CD4-positive, alpha-beta T cell (primary cell): Measurements from ENCODE around the gene SCAND1. TPM values are rescaled to one million over a fixed set of nuclear protein-coding genes. Genes with fewer than 3 reads are reported as not detected.

Source experiments
- ATAC-seq: fragments of 200-7000 bp; cut with Tn5 transposase; one replicate; pipeline ENCODE4 v1.10.0; 2022; ENCODE audit warnings: mild to moderate bottlenecking; ENCODE audit not compliant: poor library complexity
- CTCF ChIA-PET: fragments of 350-600 bp; sonication (Branson Sonifier 250); formaldehyde crosslinking; loops from one replicate; lab custom pipeline; 2021; ENCODE audit warnings: antibody characterized with exemption, inconsistent platforms; lab: Charles Lee
- POLR2A ChIA-PET: fragments of 350-600 bp; sonication (Branson Sonifier 250); formaldehyde crosslinking; loops from one replicate; lab custom pipeline; 2021; ENCODE audit warnings: antibody characterized with exemption, inconsistent platforms; lab: Charles Lee
- DNase-seq, 14 experiments: peaks; one replicate each; pipeline ENCODE4 v3.0.0-alpha.2; 2013 to 2020; ENCODE audit warnings: mixed read lengths in 2 of 14
- H3K27ac ChIP-seq, 2 donors: one replicate each; pipeline versions ENCODE4 v1.5.1 to v1.7.0; 2013; ENCODE audit warnings: low read length in 2 of 2, low read depth in 1 of 2, mild to moderate bottlenecking in 1 of 2
- H3K27me3 ChIP-seq, 2 experiments: 1 replicate in 1 of 2; 2 replicates in 1 of 2; pipeline versions ENCODE4 v1.6.1 to v1.7.0; 2013; ENCODE audit warnings: low read length in 2 of 2, control low read depth in 1 of 2, mild to moderate bottlenecking in 1 of 2, moderate library complexity in 1 of 2; ENCODE audit not compliant: insufficient read depth in 2 of 2, control insufficient read depth in 1 of 2
- H3K36me3 ChIP-seq: one replicate; pipeline ENCODE4 v1.6.1; 2013; ENCODE audit warnings: low read length, control low read depth; ENCODE audit not compliant: insufficient read depth
- H3K4me1 ChIP-seq: one replicate; pipeline ENCODE4 v1.6.1; 2013; ENCODE audit warnings: low read length, control low read depth; ENCODE audit not compliant: insufficient read depth
- H3K4me3 ChIP-seq: one replicate; pipeline ENCODE4 v1.5.1; 2013; ENCODE audit warnings: mild to moderate bottlenecking, low read length, moderate library complexity
- H3K9me3 ChIP-seq, 2 experiments: 1 replicate in 1 of 2; 2 replicates in 1 of 2; pipeline versions ENCODE4 v1.6.1 to v1.7.0; 2013; ENCODE audit warnings: low read length in 2 of 2, mild to moderate bottlenecking in 2 of 2, control low read depth in 1 of 2, moderate library complexity in 1 of 2; ENCODE audit not compliant: control insufficient read depth in 1 of 2, insufficient read depth in 1 of 2
- H3K27ac Mint-ChIP-seq: one replicate; pipeline ENCODE4 v1.8.0; 2020; ENCODE audit warnings: mixed read lengths
- H3K27me3 Mint-ChIP-seq: one replicate; pipeline ENCODE4 v1.8.0; 2021; ENCODE audit warnings: mixed read lengths
- H3K36me3 Mint-ChIP-seq: one replicate; pipeline ENCODE4 v1.8.0; 2021; ENCODE audit warnings: low read depth, mixed read lengths
- H3K4me1 Mint-ChIP-seq: one replicate; pipeline ENCODE4 v1.8.0; 2021; ENCODE audit warnings: low read depth, mixed read lengths
- H3K4me3 Mint-ChIP-seq: one replicate; pipeline ENCODE4 v1.8.0; 2020; ENCODE audit warnings: mild to moderate bottlenecking, mixed read lengths
- H3K9me3 Mint-ChIP-seq: one replicate; pipeline ENCODE4 v1.8.0; 2020; ENCODE audit warnings: mixed read lengths
- CTCF ChIP-seq: fragments of 200-600 bp; IDR thresholded peaks from one replicate; pipeline ENCODE4 v1.8.0; 2022; ENCODE audit warnings: antibody characterized with exemption, mild to moderate bottlenecking
- intact Hi-C, 2 experiments: fragments of 100-400 bp; cut with DNase I in 1 of 2; cut with micrococcal nuclease in 1 of 2; formaldehyde crosslinking; loops; one replicate each; pipeline versions ENCODE4 v1.15.1 to v1.9.0; 2023 to 2025; cut with DNase I, micrococcal nuclease
- total RNA-seq, 174 experiments: library from RNA in 2 of 174; stranded (reverse) in 2 of 174; gene quantifications; one replicate each; pipeline ENCODE4 v1.2.3 and lab custom pipeline; 2021 to 2026

The SCAND1 gene
- total RNA-seq, 2 experiments from 2014 or later: 77.2 to 82.7 TPM

- POLR2A ChIA-PET: interaction anchor here (1.0 to 1.3 kb wide), 2 partner anchors 40 to 143 kb away, joined by 3 to 11 read pairs; partner anchors contain the start of gene SCAND1
- H3K4me1 ChIP-seq: peaks cover 7% of the 10 kb centered on the region
- H3K27ac ChIP-seq: no peak overlapping the region
- no peak overlapping the region for H3K27ac Mint-ChIP-seq
- H3K36me3 ChIP-seq: no peaks in the 10 kb centered on the region
- no peaks in the 10 kb centered on the region for H3K9me3 Mint-ChIP-seq
- H3K4me1 Mint-ChIP-seq: no peaks in the 10 kb centered on the region
- no peaks in the 10 kb centered on the region for H3K36me3 Mint-ChIP-seq
- ATAC-seq: peak; percentile 85
- DNase-seq: peak; percentile 76 to 89 (median 82)
- no peak overlapping the region for H3K4me3 ChIP-seq
- CTCF ChIA-PET: interaction anchor here (0.6 to 2.8 kb wide), 14 partner anchors 18 to 540 kb away, joined by 3 to 76 read pairs (median 4); partner anchors contain the start of gene CEP250
- peak; percentile 89 for TF ChIP-seq CTCF
- intact Hi-C loops: loop anchor here (1.0 to 2.0 kb wide), 2 partner anchors 143 to 204 kb away; no protein-coding TSS in a partner anchor
- H3K9me3 ChIP-seq: no peaks in the 10 kb centered on the region
- H3K27me3 ChIP-seq: no peaks in the 10 kb centered on the region
- no peak overlapping the region for H3K4me3 Mint-ChIP-seq
- H3K27me3 Mint-ChIP-seq: peaks cover 5% of the 10 kb centered on the region
Observed at GRCh38 chr20:35994994-35995453, 40.7 kb upstream of the SCAND1 start.

GRCh38 chr20:35992713-35993335 is 38.5 kb upstream of the SCAND1 start:
- no peaks in the 10 kb centered on the region for H3K9me3 Mint-ChIP-seq
- no peaks in the 10 kb centered on the region for H3K9me3 ChIP-seq
- intact Hi-C loops: loop anchor here in 1 of 2 experiments (2.0 kb wide), 1 partner anchor 446 kb away; no protein-coding TSS in a partner anchor

More at GRCh38 chr20:35992713-35993335, 38.5 kb upstream of the SCAND1 start:
- Histone ChIP-seq H3K27me3 (peaks cover 0 to 3% of the 10 kb centered on the region in 2 experiments), H3K36me3 (no peaks in the 10 kb centered on the region), H3K4me1 (peaks cover 7% of the 10 kb centered on the region), H3K4me3 (no peak overlapping the region), H3K27ac (no peak overlapping the region)
- peak; percentile 2 to 79 (median 32) for DNase-seq
- Mint-ChIP-seq H3K27me3 (peaks cover 5% of the 10 kb centered on the region), H3K27ac (no peak overlapping the region), H3K4me3 (no peak overlapping the region), H3K36me3 (no peaks in the 10 kb centered on the region), H3K4me1 (no peaks in the 10 kb centered on the region)
- TF ChIP-seq CTCF: peak; percentile 91
- ATAC-seq: peak; percentile 81
- POLR2A ChIA-PET: interaction anchor here (1.0 to 2.0 kb wide), 2 partner anchors 39 to 146 kb away, joined by 6 to 20 read pairs; partner anchors contain the start of gene SCAND1
- CTCF ChIA-PET: interaction anchor here (0.6 to 4.2 kb wide), 24 partner anchors 8 to 446 kb away, joined by 3 to 81 read pairs (median 4); partner anchors contain the start of gene SCAND1
